Measurements from ENCODE around the gene KCNQ1.
A peak's percentile ranks its signal among the peaks of the same experiment; 100 is the strongest.

DNA sequence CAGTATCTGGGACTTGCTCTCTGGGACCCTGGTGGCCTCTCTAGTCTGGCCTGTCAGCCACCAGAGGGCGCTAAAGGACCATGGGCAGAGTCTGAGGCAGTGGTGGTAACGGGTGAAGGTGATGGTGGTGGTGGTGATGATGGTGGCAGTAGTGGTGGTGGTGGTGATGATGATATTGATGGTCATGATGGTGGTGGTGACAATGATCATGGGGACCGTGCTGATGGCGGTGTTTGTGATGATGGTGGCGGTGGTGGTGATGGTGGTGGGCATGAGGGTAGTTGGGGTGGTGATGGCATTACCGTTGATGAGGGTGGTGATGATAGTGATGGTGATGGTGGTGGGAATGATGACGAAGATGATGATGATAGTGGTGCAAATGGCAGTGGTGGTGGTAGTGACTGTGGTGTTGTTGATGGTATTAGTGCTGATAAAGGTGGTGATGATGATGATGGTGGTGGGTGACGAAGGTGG is 16.4 kb upstream of the KCNQ1 start:
- peak; percentile 96 for TF ChIP-seq CTCF (IDR thresholded peaks at IDR 0.05; ENCODE audit: low read length)
- no peak for TF ChIP-seq EZH2 (IDR thresholded peaks at IDR 0.05; ENCODE audit: borderline replicate concordance, low read length)
